ENCODE data around the gene ANKRD33.

Gene ANKRD33

GRCh38 chr12:51910691-51911090, 22.8 kb downstream of the ANKRD33 start:
- no peaks in the 10 kb centered on the region for H3K36me3 ChIP-seq (replicated peaks; ENCODE audit: insufficient read depth, low read length)
- H3K9me2 ChIP-seq (replicated peaks; ENCODE audit: insufficient read depth, low read length) = no peaks in the 10 kb centered on the region
- H3K9ac ChIP-seq (ENCODE audit: low read length) = no peak overlapping the region
- H3K4me1 ChIP-seq (ENCODE audit: low read length) = no peaks in the 10 kb centered on the region
- H2AFZ ChIP-seq (ENCODE audit: low read length) = no peak overlapping the region
- no peaks in the 10 kb centered on the region for H3K9me3 ChIP-seq (replicated peaks; ENCODE audit: insufficient read depth, low read length)
- DNase-seq = no peak
- H3F3A ChIP-seq (ENCODE audit: insufficient read depth, low read length) = no peaks in the 10 kb centered on the region
- peaks cover 14% of the 10 kb centered on the region for H3K27me3 ChIP-seq (replicated peaks; ENCODE audit: insufficient read depth, low read length)
- no peak overlapping the region for H3K4me3 ChIP-seq (ENCODE audit: low read length)
- H3K4me2 ChIP-seq (ENCODE audit: low read depth, low read length) = no peak overlapping the region
- no peaks in the 10 kb centered on the region for H4K20me1 ChIP-seq (ENCODE audit: insufficient read depth, low read length)
- no peaks in the 10 kb centered on the region for H3K79me2 ChIP-seq (ENCODE audit: low read length)
- TF ChIP-seq EZH2 (optimal IDR thresholded peaks at IDR 0.05; ENCODE audit: low read depth, low read length) (no peak), EZH2phosphoT487 (IDR thresholded peaks at IDR 0.05; ENCODE audit: low read length) (no peak), CTCF (IDR thresholded peaks at IDR 0.05; ENCODE audit: low read length) (no peak)
- H3K27ac ChIP-seq (ENCODE audit: low read length) = no peak overlapping the region

- Histone ChIP-seq H3K27me3 (replicated peaks; ENCODE audit: insufficient read depth, low read length) (peaks cover 8% of the 10 kb centered on the region), H3K79me2 (ENCODE audit: low read length) (no peaks in the 10 kb centered on the region), H3K9ac (ENCODE audit: low read length) (no peak overlapping the region), H3K4me1 (ENCODE audit: low read length) (no peaks in the 10 kb centered on the region), H3K27ac (ENCODE audit: low read length) (no peak overlapping the region), H4K20me1 (ENCODE audit: insufficient read depth, low read length) (no peaks in the 10 kb centered on the region), H3K36me3 (replicated peaks; ENCODE audit: insufficient read depth, low read length) (no peaks in the 10 kb centered on the region), H3K9me3 (replicated peaks; ENCODE audit: insufficient read depth, low read length) (no peaks in the 10 kb centered on the region), H2AFZ (ENCODE audit: low read length) (no peak overlapping the region), H3F3A (ENCODE audit: insufficient read depth, low read length) (no peaks in the 10 kb centered on the region), H3K4me3 (ENCODE audit: low read length) (no peak overlapping the region), H3K4me2 (ENCODE audit: low read depth, low read length) (no peak overlapping the region), H3K9me2 (replicated peaks; ENCODE audit: insufficient read depth, low read length) (no peaks in the 10 kb centered on the region)
- no peak for DNase-seq
- TF ChIP-seq EZH2 (optimal IDR thresholded peaks at IDR 0.05; ENCODE audit: low read depth, low read length) (no peak), CTCF (IDR thresholded peaks at IDR 0.05; ENCODE audit: low read length) (no peak), EZH2phosphoT487 (IDR thresholded peaks at IDR 0.05; ENCODE audit: low read length) (no peak)
Measured at GRCh38 chr12:51911307-51911706, 23.4 kb downstream of the ANKRD33 start.

- no peak for DNase-seq
- H3K4me3 ChIP-seq (ENCODE audit: low read length) = no peak overlapping the region
- H3K9ac ChIP-seq (ENCODE audit: low read length) = no peak overlapping the region
- no peaks in the 10 kb centered on the region for H3K4me1 ChIP-seq (ENCODE audit: low read length)
- no peak overlapping the region for H3K27ac ChIP-seq (ENCODE audit: low read length)
- H3F3A ChIP-seq (ENCODE audit: insufficient read depth, low read length) = no peaks in the 10 kb centered on the region
- no peak overlapping the region for H2AFZ ChIP-seq (ENCODE audit: low read length)
- TF ChIP-seq CTCF (IDR thresholded peaks at IDR 0.05; ENCODE audit: low read length) (no peak), EZH2 (optimal IDR thresholded peaks at IDR 0.05; ENCODE audit: low read depth, low read length) (no peak)
- H3K27me3 ChIP-seq (replicated peaks; ENCODE audit: insufficient read depth, low read length) = peaks cover 2% of the 10 kb centered on the region
- H3K9me2 ChIP-seq (replicated peaks; ENCODE audit: insufficient read depth, low read length) = no peaks in the 10 kb centered on the region
- no peak overlapping the region for H3K4me2 ChIP-seq (ENCODE audit: low read depth, low read length)
- no peaks in the 10 kb centered on the region for H3K79me2 ChIP-seq (ENCODE audit: low read length)
- H4K20me1 ChIP-seq (ENCODE audit: insufficient read depth, low read length) = no peaks in the 10 kb centered on the region
- no peaks in the 10 kb centered on the region for H3K9me3 ChIP-seq (replicated peaks; ENCODE audit: insufficient read depth, low read length)
- H3K36me3 ChIP-seq (replicated peaks; ENCODE audit: insufficient read depth, low read length) = no peaks in the 10 kb centered on the region
Measured at GRCh38 chr12:51911788-51912711, 24.1 kb downstream of the ANKRD33 start.
